GM11168 (cell line): ENCODE data around the gene PARVA.

Source experiments
- in situ Hi-C: fragments of 300-500 bp; cut with MboI; formaldehyde crosslinking; loops from one replicate; pipeline ENCODE4 v1.12.0; 2022; ENCODE audit warnings: low sequenced_read_pairs; ENCODE audit not compliant: unreplicated experiment

PARVA gene

DNA sequence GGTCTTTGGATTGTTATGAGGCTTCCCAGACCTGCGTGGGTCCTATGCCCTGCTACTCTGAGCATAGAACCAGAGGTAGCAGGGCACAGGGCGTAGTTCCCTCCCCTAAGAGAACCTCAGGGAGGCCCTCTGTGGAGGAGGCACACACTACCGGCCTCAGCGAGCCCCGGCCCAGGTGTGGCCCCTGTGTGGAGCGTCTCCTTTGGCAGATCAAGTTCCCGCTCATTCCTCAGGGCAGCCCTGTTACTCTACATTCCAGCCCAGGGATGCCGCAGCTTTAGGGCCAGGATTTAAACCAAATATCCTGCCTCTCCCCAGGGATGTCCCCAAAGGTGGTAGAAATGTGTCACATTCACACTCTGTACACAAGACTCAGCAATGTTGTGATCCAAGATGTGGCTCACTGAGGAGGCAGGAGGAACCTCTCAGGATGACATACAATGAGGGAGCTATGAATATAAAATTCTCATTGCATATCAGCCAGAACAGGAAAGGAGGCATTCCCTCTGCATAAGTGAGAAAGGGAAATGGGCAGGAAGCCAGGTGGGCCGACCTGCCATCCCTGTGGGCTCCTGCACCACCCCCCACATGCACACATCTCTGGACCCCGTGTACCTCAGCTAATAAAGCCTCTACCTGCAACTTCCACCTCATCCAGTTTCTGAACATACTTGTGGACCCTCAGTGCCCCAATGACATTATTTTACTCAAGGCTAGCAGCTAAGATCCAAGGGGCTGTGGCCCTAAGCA lies 165.0 kb downstream of the PARVA start:
- in situ Hi-C loops = no loop called here

DNA sequence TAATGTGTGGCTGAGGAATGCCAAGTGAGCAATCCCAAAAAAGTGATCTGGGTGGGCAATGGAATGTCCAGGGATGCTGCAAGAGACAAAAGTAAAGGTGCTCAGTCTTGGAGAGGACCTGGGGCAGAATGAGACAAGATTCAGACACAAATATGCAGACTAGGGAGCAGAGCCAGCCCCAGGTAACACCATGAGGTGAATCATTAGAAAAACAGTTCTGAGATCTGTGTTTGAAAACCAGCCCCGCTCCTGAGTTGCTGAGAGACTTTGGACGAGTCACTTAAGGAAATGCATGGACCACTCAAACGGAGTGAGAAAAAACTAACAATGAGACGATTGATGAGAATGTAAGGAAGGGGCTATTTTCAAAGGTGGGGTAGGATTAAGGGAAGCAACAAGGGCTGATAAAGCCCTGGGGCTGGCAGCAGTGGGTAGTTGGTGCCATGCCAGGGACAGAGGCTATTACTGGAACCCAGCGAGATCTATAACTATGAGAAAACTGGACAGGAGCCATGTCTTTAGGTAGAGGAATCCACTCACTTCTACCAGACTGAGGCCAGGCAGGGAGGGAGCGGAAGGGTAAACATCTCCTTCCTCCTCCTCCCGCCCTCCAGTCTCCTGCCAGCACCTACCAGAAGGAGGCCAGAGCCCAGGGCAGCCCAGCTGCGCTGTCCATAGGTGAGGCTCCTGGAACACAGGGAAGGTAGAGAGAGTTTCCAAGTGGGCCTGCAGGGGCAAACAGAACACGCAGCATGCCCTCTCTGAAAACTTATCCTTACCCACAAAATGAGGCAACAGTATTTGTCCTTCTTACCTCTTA lies 166.4 kb downstream of the PARVA start:
- in situ Hi-C loops = no loop called here

- in situ Hi-C loops = no loop called here
These were observed 167.8 kb downstream of the PARVA start for GRCh38 chr11:12544986-12545775.

DNA sequence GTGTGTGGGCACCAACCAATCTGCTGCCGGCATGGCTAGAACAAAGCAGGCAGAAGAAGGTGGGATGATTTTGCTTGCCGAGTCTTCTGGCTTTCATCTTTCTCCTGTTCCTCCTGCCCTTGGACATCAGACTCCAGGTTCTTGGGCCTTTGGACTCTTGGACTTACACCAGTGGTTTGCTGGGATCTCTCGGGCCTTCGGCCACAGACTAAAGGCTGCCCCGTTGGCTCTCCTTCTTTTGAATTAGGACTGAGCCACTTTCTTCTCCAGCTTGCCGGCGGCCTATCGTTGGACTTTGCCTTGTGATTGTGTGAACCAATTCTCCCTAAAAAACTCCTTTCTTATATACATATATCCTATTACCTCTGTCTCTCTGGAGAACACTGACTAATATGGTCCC lies 168.8 kb downstream of the PARVA start:
- in situ Hi-C loops = no loop called here

GRCh38 chr11:12546660-12547059 lies 169.3 kb downstream of the PARVA start:
- in situ Hi-C loops = no loop called here

DNA sequence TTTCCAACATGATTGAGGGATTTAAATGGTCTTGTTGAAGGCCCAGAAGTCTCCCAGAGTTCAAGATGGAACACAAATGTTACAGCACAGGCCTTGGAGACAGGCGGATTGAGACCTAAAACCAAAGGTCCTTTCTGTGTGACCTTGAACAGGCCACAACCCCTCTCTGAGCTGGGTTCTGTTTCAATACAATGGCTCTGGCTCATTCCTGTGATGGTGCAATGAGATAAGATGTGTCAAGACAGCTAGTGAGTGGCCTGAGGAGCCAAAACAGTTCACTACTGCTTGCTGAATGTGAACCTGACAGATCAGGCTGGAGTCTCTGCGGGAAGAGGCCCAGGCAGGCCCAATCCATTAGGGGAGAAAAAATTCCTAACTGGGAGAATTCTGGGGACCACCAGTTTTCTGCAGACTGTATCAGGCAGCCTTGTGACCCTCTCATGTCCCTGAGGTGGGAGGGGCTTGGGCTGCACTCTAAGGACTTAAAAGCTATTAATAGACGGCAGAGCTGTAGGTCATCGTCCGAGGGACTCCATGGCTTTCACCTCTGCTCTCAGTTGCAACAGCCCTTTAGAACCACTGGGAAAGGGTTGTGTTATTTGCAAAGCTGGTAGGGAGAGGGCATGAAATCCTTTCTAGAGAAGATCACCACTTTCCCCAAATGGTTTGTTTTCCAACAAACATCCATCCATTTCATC lies 170.7 kb downstream of the PARVA start:
- in situ Hi-C loops = no loop called here

- in situ Hi-C loops = no loop called here
These were observed 175.3 kb downstream of the PARVA start for GRCh38 chr11:12552692-12553091.

DNA sequence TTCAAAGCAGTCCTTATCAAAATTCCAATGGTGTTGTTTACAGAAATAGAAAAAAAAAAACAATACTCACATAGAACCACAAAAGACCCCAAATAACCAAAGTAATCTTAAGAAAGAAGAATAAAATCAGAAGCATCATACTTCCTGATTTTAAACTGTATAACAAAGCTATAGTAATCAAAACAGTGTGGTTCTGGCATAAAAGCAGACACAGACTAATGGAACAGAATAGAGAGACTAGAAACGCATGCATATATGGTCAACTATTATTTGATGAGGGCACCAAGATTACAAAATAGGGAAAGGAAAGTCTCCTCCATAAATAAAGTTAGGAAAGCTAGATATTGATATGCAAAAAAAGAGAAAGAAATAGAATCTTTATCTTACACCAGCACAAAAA lies 176.8 kb downstream of the PARVA start:
- in situ Hi-C loops = no loop called here

- in situ Hi-C loops = no loop called here
These were observed 178.8 kb downstream of the PARVA start for GRCh38 chr11:12556155-12556554.

DNA sequence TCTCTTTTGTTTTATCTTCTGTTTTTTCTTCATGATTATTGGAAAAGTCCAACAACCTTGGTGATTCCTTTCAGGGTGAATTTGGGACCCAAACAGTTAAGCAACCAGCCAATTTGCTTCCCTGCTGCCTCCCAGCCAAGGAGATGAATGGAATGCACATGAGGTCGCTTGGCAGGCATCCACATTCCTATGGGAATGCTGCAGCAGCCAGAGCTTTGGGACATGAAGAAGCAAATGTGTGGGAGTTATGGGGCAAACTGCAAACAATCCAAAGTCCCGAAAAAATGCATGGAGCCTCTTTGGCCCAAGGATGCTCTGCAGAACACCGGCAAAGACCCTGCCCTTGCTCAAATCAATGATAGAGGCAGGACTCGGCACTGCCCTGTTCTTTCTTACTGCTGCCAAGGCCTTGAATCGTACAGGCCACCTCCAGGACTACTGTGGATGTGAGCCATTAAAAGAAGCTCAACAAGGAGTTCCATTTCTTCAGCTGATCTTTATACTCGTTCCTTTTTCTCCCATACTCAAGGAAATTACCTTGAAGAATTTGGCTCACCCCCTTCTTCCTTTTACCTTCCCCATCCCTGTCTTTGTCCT lies 179.5 kb downstream of the PARVA start:
- in situ Hi-C loops = no loop called here

- in situ Hi-C loops = no loop called here
These were observed 181.6 kb downstream of the PARVA start for GRCh38 chr11:12559011-12559410.

DNA sequence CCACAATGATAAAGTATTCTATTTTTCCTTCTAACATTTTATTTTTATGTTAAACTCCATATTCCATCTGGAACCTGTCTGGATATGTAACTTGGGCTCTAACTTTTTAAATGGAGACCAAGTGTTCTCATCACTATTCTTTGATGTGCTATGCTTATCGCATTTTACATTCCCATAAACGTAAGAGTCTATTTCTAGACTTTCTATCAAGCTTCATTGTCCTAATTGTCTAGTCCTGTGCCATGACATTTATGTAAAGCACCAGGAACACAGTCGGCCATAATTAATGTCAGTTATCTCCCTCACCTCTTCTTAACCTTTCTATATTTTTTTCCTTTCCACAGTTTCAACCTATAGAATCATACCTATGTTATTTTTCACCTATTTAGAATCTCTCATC lies 183.0 kb downstream of the PARVA start:
- in situ Hi-C loops = no loop called here

DNA sequence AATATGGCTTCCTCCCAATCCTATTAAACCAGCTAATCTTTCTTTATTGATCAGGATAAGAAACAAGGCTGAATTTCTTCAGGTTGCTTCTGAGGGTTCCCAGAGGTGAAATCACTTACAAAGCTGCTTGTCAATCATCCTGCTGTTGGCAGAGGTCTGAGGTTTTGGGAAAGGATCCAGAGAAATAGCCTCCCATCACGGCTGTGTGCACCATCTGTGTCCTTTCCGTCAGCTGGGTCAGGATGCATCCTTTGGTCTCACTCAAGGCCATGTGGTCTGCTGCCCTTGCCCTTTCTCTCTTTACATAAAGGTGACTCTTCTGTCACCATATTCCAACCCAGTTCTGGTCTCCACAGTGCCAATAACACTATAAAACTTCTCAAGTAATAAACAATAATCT lies 183.5 kb downstream of the PARVA start:
- in situ Hi-C loops = no loop called here

GRCh38 chr11:12564012-12564411 lies 186.6 kb downstream of the PARVA start:
- in situ Hi-C loops = no loop called here

GRCh38 chr11:12565406-12565805 lies 188.0 kb downstream of the PARVA start:
- in situ Hi-C loops = no loop called here

DNA sequence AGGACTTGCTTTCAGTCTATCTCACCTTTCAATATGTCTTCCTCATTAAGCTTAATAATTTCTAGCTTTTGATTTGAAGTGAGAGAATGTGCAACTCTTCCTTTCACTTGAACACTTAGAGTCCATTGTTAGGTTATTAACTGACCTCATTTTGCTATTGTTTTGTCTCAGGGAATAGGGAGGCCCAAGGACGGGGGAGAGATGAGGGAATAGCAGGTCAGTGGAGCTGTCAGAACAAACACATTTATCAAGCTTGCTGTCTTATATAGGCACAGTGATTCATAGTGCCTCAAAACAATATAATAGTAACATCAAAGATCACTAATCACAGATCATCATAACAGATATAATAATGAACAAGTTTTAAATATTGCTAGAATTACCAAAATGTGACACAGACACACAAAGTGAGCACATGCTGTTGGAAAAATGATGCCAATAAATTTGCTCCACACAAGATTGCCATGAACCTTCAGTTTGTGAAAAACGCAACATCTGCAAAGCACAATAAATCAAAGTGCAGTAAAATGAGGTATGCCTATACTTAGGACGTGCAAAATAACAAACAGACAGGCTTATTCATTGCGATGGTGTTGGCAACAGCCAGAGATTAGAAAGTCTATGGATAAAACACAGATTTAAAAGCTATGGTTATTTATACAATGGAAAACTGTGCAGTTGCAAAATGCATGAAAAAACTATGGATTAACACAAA lies 190.5 kb downstream of the PARVA start:
- in situ Hi-C loops = no loop called here

DNA sequence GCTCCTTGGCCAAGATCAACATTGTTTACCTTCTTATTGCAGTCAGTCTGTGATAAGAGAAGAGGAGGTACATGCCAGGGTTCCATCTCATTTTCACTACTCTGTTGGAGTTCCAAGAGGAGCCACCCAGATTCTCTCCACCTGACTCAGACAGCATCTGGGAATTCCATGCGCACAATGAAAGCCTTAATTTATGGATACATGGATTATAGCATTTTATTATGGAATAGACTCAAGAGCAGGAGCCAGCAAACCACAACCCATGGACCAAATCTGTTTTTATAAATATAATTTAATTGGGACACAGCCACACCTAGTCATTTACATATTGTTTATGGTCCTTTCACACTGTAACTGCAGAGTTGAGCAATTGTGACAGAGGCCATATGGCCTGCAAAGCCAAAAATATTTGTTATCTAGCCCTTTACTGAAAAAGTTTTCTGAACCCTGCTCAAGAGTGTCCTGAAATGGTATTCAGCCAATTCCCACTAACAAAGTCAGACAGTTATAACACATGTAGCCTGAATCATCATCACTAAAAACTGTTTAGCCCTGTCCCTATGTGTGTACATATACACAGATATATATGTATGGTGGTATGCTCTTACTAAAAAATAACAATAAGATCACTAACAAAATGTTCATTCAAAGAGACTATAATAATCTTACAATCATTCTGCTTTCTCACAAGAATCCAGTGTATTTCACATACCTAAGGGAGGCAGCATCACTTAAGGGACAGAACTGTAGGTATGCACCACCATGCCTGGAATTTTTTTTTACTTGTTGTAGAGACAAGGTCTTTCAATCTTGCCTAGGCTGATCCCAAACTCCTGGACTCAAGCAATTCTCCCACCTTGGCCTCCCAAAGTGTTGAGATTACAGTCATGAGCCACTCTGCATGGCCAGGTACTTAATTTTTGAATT lies 192.4 kb downstream of the PARVA start:
- in situ Hi-C loops = no loop called here
